Measurements from ENCODE around the gene TANC1. TPM values are rescaled to one million over a fixed set of nuclear protein-coding genes. Genes with fewer than 3 reads are reported as not detected.

Gene TANC1
- total RNA-seq, 1 experiment from 2014 or later = 2.5 TPM

DNA sequence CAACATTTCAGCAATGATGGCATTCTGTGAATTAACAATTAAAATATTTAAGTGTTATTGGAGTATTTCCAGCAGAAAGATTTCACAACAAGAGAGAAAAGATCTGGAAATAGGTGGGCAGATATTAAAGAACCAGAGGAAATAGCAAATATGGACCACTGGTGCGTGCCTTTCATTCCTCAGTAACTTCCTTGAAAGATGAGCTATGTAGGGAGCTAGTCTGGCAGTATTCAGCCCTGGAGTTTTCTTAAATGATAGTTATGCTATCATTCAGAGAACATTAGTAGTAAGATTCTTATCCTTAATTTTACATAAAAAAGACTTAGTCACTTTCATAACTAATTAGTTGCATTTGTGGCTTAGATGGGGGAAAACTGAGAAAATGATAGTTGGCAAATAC is 41.5 kb downstream of the TANC1 start:
- Histone ChIP-seq H3K14ac (ENCODE audit: insufficient read depth, low read length) (no peak overlapping the region), H3K4me2 (ENCODE audit: insufficient read depth, insufficient read length, low read length) (no peak overlapping the region), H2BK15ac (ENCODE audit: low read depth, low read length) (no peak overlapping the region), H3K4ac (ENCODE audit: low read depth, low read length) (no peak overlapping the region), H4K8ac (replicated peaks; ENCODE audit: insufficient read length, low read depth, low read length) (no peak overlapping the region), H3K79me2 (ENCODE audit: insufficient read depth, low read length) (no peaks in the 10 kb centered on the region), H3K9me3 (ENCODE audit: control insufficient read depth, low read depth, low read length) (no peaks in the 10 kb centered on the region), H3K56ac (ENCODE audit: insufficient read length, low read depth, low read length) (no peak overlapping the region), H3K23ac (ENCODE audit: insufficient read length, low read depth, low read length) (no peak overlapping the region), H3K18ac (ENCODE audit: insufficient read length, low read depth, low read length) (no peak overlapping the region), H2BK20ac (ENCODE audit: low read depth, low read length, poor library complexity, severe bottlenecking) (no peak overlapping the region), H3K27me3 (ENCODE audit: insufficient read depth, low read length) (no peaks in the 10 kb centered on the region), H3K79me1 (ENCODE audit: insufficient read depth, low read depth, low read length, poor library complexity, severe bottlenecking) (no peaks in the 10 kb centered on the region), H4K20me1 (ENCODE audit: control insufficient read depth, insufficient read depth, insufficient read length) (no peaks in the 10 kb centered on the region), H3T11ph (ENCODE audit: low read length) (no peak overlapping the region), H3K4me1 (ENCODE audit: insufficient read depth, low read length) (no peaks in the 10 kb centered on the region), H2AK5ac (ENCODE audit: insufficient read length, low read length) (no peak overlapping the region), H2BK120ac (ENCODE audit: low read depth, low read length, poor library complexity, severe bottlenecking) (no peak overlapping the region), H3K9ac (ENCODE audit: extremely low read depth, insufficient read length, low read length) (no peak overlapping the region), H4K5ac (ENCODE audit: insufficient read length, low read depth, low read length) (no peak overlapping the region), H2BK5ac (ENCODE audit: insufficient read length, low read length) (no peak overlapping the region), H2BK12ac (ENCODE audit: insufficient read length, low read depth, low read length) (no peak overlapping the region), H3K27ac (ENCODE audit: insufficient read length, low read depth, low read length) (no peak overlapping the region), H3K23me2 (ENCODE audit: insufficient read length, low read depth, low read length, poor library complexity, severe bottlenecking) (no peaks in the 10 kb centered on the region), H2AFZ (ENCODE audit: low read length) (no peak overlapping the region), H4K91ac (ENCODE audit: insufficient read length, low read depth, low read length) (no peak overlapping the region)
- no CpG with 5 or more reads among the region's 1 CpG for WGBS (ENCODE audit: extremely low coverage, insufficient read length, low lambda C conversion rate)
- peaks cover 5 to 8% of the 10 kb centered on the region in 2 experiments for H3K4me1 Mint-ChIP-seq
- DNase-seq = no peak
- peaks cover 14 to 23% (median 21%) of the 10 kb centered on the region in 3 experiments for H3K36me3 Mint-ChIP-seq (ENCODE audit: insufficient read depth in 1 of 3, low read depth in 3 of 3)
- H3K9me3 Mint-ChIP-seq = peaks cover 15% of the 10 kb centered on the region in 2 experiments
- TF ChIP-seq, protein P1, sequence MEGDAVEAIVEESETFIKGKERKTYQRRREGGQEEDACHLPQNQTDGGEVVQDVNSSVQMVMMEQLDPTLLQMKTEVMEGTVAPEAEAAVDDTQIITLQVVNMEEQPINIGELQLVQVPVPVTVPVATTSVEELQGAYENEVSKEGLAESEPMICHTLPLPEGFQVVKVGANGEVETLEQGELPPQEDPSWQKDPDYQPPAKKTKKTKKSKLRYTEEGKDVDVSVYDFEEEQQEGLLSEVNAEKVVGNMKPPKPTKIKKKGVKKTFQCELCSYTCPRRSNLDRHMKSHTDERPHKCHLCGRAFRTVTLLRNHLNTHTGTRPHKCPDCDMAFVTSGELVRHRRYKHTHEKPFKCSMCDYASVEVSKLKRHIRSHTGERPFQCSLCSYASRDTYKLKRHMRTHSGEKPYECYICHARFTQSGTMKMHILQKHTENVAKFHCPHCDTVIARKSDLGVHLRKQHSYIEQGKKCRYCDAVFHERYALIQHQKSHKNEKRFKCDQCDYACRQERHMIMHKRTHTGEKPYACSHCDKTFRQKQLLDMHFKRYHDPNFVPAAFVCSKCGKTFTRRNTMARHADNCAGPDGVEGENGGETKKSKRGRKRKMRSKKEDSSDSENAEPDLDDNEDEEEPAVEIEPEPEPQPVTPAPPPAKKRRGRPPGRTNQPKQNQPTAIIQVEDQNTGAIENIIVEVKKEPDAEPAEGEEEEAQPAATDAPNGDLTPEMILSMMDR (conservative IDR thresholded peaks at IDR 0.05) = no peak
- H3K27me3 Mint-ChIP-seq (ENCODE audit: low read depth) = no peaks in the 10 kb centered on the region
- no peak overlapping the region for H3K4me3 Mint-ChIP-seq
- H3K27ac Mint-ChIP-seq = no peak overlapping the region
